Fibroblast of peridontal ligament (primary cell): ENCODE measurements around the gene CROCC2.
A peak's percentile ranks its signal among the peaks of the same experiment; 100 is the strongest.

Source experiments
- DNase-seq: peaks from one replicate; pipeline ENCODE4 v3.0.0-alpha.2; 2010; ENCODE audit errors: extremely low read depth

Gene CROCC2

GRCh38 chr2:240956171-240956934 is 50.2 kb downstream of the CROCC2 start:
- no peak for DNase-seq

GRCh38 chr2:240956935-240957655 is 51.0 kb downstream of the CROCC2 start:
- DNase-seq: no peak

GRCh38 chr2:240957656-240958365 is 51.7 kb downstream of the CROCC2 start:
- DNase-seq: peak; percentile 25

GRCh38 chr2:240958366-240959213 is 52.5 kb downstream of the CROCC2 start:
- no peak for DNase-seq

- DNase-seq: no peak
Measured at GRCh38 chr2:240959214-240959940, 53.2 kb downstream of the CROCC2 start.

- DNase-seq: no peak
Measured at GRCh38 chr2:240959941-240960308, 53.8 kb downstream of the CROCC2 start.

- peak; percentile 62 for DNase-seq
Measured at GRCh38 chr2:240960309-240960970, 54.3 kb downstream of the CROCC2 start.

GRCh38 chr2:240960971-240961876 is 55.1 kb downstream of the CROCC2 start:
- DNase-seq: peak; percentile 43

GRCh38 chr2:240961910-240962299 is 55.8 kb downstream of the CROCC2 start:
- DNase-seq: no peak

GRCh38 chr2:240962300-240963064 is 56.3 kb downstream of the CROCC2 start:
- peak; percentile 48 for DNase-seq

- DNase-seq: no peak
Measured at GRCh38 chr2:240963065-240963867, 57.1 kb downstream of the CROCC2 start.

- DNase-seq: no peak
Measured at GRCh38 chr2:240963868-240964703, 58.0 kb downstream of the CROCC2 start.

GRCh38 chr2:240964704-240965295 is 58.7 kb downstream of the CROCC2 start:
- DNase-seq: no peak

- no peak for DNase-seq
Measured at GRCh38 chr2:240965296-240965904, 59.3 kb downstream of the CROCC2 start.

- no peak for DNase-seq
Measured at GRCh38 chr2:240965905-240966456, 59.8 kb downstream of the CROCC2 start.

GRCh38 chr2:240966457-240966905 is 60.3 kb downstream of the CROCC2 start:
- DNase-seq: no peak
